Right cardiac atrium (tissue), 5 donors: Measurements from ENCODE around the gene KNDC1. TPM values are rescaled to one million over a fixed set of nuclear protein-coding genes. Genes with fewer than 3 reads are reported as not detected.

Experiments used
- ATAC-seq, 2 donors: fragments of 200-7000 bp; cut with Tn5 transposase; one replicate each; pipeline versions ENCODE4 v1.8.0 to v1.9.1; 2020; ENCODE audit warnings: moderate library complexity in 2 of 2, mild to moderate bottlenecking in 1 of 2
- DNase-seq, 3 donors: peaks; one replicate each; pipeline ENCODE4 v3.0.0-alpha.2; 2020
- H3K27ac ChIP-seq: one replicate; pipeline ENCODE4 v1.5.1; 2013; ENCODE audit warnings: mild to moderate bottlenecking, low read length, control low read depth, moderate library complexity
- H3K27me3 ChIP-seq: one replicate; pipeline ENCODE4 v1.6.1; 2013; ENCODE audit not compliant: control insufficient read depth, insufficient read depth
- H3K4me1 ChIP-seq: one replicate; pipeline ENCODE4 v1.6.1; 2013; ENCODE audit warnings: low read length; ENCODE audit not compliant: control insufficient read depth, insufficient read depth
- H3K4me3 ChIP-seq: one replicate; pipeline ENCODE4 v1.5.1; 2013; ENCODE audit warnings: low read length, control low read depth
- H3K9me3 ChIP-seq: one replicate; pipeline ENCODE4 v1.6.1; 2013; ENCODE audit warnings: low read length; ENCODE audit not compliant: control insufficient read depth
- WGBS: extraction: QIAGEN DNeasy Blood & Tissue Kit; methylation state at CpG from one replicate; pipeline ENCODE4 v1.1.7; 2013; 5-methylcytosine and 5-hydroxymethylcytosine counted together
- intact Hi-C, 4 donors: fragments of 100-400 bp; cut with DNase I; formaldehyde crosslinking; loops; one replicate each; pipeline versions ENCODE4 v1.11.0 to v1.14.0; 2022 to 2023
- polyA plus RNA-seq: library from polyadenylated mRNA; stranded (reverse); fragments of 200-250 nt; gene quantifications from one replicate; pipeline ENCODE4 v1.2.3, GENCODE V29; 2013
- total RNA-seq, 4 donors: library from RNA; stranded (reverse); fragmentation: NEBNext Ultra II Directional; extraction: Animal tissue kit (Norgen Biotek cat#: 25700); gene quantifications; one replicate each; pipeline ENCODE4 v1.2.1, GENCODE V29; 2021
- donor health status: healthy with polysubstance abuse.
- donor health status: DM: no; HTN: yes; CAD: no.
- donor health status: DM: no; HTN: no; CAD: no.
- donor health status: DM: no; HTN: yes; CAD: no; lungs with severe emphysema.
- donor health status: DM: yes; HTN: yes; CAD: no.

The KNDC1 gene
- total and polyA plus RNA-seq, 5 donors, result 0.23 to 1.4 (median 0.50) TPM

GRCh38 chr10:133198621-133199487 is 38.8 kb downstream of the KNDC1 start:
- no peaks in the 10 kb centered on the region for H3K27me3 ChIP-seq
- intact Hi-C loops, result no loop called here
- H3K4me1 ChIP-seq, result no peaks in the 10 kb centered on the region
- H3K27ac ChIP-seq, result no peak overlapping the region
- no peaks in the 10 kb centered on the region for H3K9me3 ChIP-seq
- 89% methylated on average over 54 of the region's 54 CpGs for WGBS
- H3K4me3 ChIP-seq, result no peak overlapping the region
- DNase-seq (peak; percentile 5 to 51 (median 48)), ATAC-seq (no peak)

GRCh38 chr10:133199488-133199885 is 39.5 kb downstream of the KNDC1 start:
- Histone ChIP-seq H3K4me3 (no peak overlapping the region), H3K27ac (no peak overlapping the region), H3K4me1 (no peaks in the 10 kb centered on the region), H3K9me3 (no peaks in the 10 kb centered on the region), H3K27me3 (no peaks in the 10 kb centered on the region)
- ATAC-seq, result no peak
- intact Hi-C loops, result no loop called here
- DNase-seq, result peak in 2 of 3 donors; percentile 2 to 12
- 85% methylated on average over 13 of the region's 13 CpGs for WGBS

- no peaks in the 10 kb centered on the region for H3K4me1 ChIP-seq
- no peak overlapping the region for H3K27ac ChIP-seq
- H3K4me3 ChIP-seq, result no peak overlapping the region
- ATAC-seq (no peak), DNase-seq (peak in 2 of 3 donors; percentile 25 to 64)
- H3K9me3 ChIP-seq, result no peaks in the 10 kb centered on the region
- H3K27me3 ChIP-seq, result no peaks in the 10 kb centered on the region
- 60% methylated on average over 38 of the region's 38 CpGs for WGBS
- intact Hi-C loops, result no loop called here
Observed at GRCh38 chr10:133199992-133200611, 40.1 kb downstream of the KNDC1 start.

- DNase-seq, result peak in 1 of 3 donors; percentile 37
- intact Hi-C loops, result no loop called here
- no peaks in the 10 kb centered on the region for H3K27me3 ChIP-seq
Observed at GRCh38 chr10:133200621-133201031, 40.6 kb downstream of the KNDC1 start.

GRCh38 chr10:133201151-133201947 is 41.3 kb downstream of the KNDC1 start:
- DNase-seq (peak in 2 of 3 donors; percentile 33 to 47), ATAC-seq (no peak)
- WGBS, result 90% methylated on average over 57 of the region's 57 CpGs

More at GRCh38 chr10:133200621-133201031, 40.6 kb downstream of the KNDC1 start:
- WGBS, result 83% methylated on average over 15 of the region's 15 CpGs
- Histone ChIP-seq H3K9me3 (no peaks in the 10 kb centered on the region), H3K4me3 (no peak overlapping the region), H3K27ac (no peak overlapping the region), H3K4me1 (no peaks in the 10 kb centered on the region)
- ATAC-seq, result no peak

GRCh38 chr10:133201948-133202725 is 42.1 kb downstream of the KNDC1 start:
- no peaks in the 10 kb centered on the region for H3K27me3 ChIP-seq
- 78% methylated on average over 29 of the region's 29 CpGs for WGBS
- no peaks in the 10 kb centered on the region for H3K9me3 ChIP-seq
- no peak for ATAC-seq
- H3K27ac ChIP-seq, result no peak overlapping the region
- intact Hi-C loops, result no loop called here
- peak in 2 of 3 donors; percentile 33 to 57 for DNase-seq
- H3K4me1 ChIP-seq, result no peaks in the 10 kb centered on the region
- H3K4me3 ChIP-seq, result no peak overlapping the region

More at GRCh38 chr10:133201151-133201947, 41.3 kb downstream of the KNDC1 start:
- Histone ChIP-seq H3K4me1 (no peaks in the 10 kb centered on the region), H3K27ac (no peak overlapping the region), H3K27me3 (no peaks in the 10 kb centered on the region), H3K4me3 (no peak overlapping the region), H3K9me3 (no peaks in the 10 kb centered on the region)
- intact Hi-C loops, result no loop called here

- peak in 2 of 3 donors; percentile 18 to 29 for DNase-seq
- Histone ChIP-seq H3K27me3 (no peaks in the 10 kb centered on the region), H3K27ac (no peak overlapping the region), H3K4me3 (no peak overlapping the region), H3K4me1 (no peaks in the 10 kb centered on the region), H3K9me3 (no peaks in the 10 kb centered on the region)
- intact Hi-C loops, result no loop called here
- no peak for ATAC-seq
- 88% methylated on average over 60 of the region's 62 CpGs for whole genome bisulfite sequencing
Observed at GRCh38 chr10:133202778-133203651, 43.0 kb downstream of the KNDC1 start.

- Histone ChIP-seq H3K4me3 (no peak overlapping the region), H3K27ac (no peak overlapping the region), H3K27me3 (no peaks in the 10 kb centered on the region), H3K9me3 (no peaks in the 10 kb centered on the region), H3K4me1 (no peaks in the 10 kb centered on the region)
- ATAC-seq (no peak), DNase-seq (peak in 2 of 3 donors; percentile 21 to 34)
- WGBS, result 88% methylated on average over 31 of the region's 31 CpGs
- intact Hi-C loops, result no loop called here
Observed at GRCh38 chr10:133203652-133204195, 43.7 kb downstream of the KNDC1 start.

GRCh38 chr10:133204226-133205015 is 44.4 kb downstream of the KNDC1 start:
- Histone ChIP-seq H3K27me3 (no peaks in the 10 kb centered on the region), H3K4me3 (no peak overlapping the region), H3K4me1 (no peaks in the 10 kb centered on the region), H3K27ac (no peak overlapping the region), H3K9me3 (no peaks in the 10 kb centered on the region)
- ATAC-seq (peak in 1 of 2 donors; percentile 8), DNase-seq (peak in 2 of 3 donors; percentile 22 to 52)
- WGBS, result 90% methylated on average over 38 of the region's 38 CpGs
- intact Hi-C loops, result no loop called here
